ENCODE measurements around the gene SNX8. TPM values are rescaled to one million over a fixed set of nuclear protein-coding genes. Genes with fewer than 3 reads are reported as not detected.

SNX8 gene
- total and polyA plus RNA-seq, 9 of the 15 experiments (the other 6 are each of a cell fraction or from before 2014, with no cell fraction given): 2.7 to 51.6 (median 16.9) TPM

DNA sequence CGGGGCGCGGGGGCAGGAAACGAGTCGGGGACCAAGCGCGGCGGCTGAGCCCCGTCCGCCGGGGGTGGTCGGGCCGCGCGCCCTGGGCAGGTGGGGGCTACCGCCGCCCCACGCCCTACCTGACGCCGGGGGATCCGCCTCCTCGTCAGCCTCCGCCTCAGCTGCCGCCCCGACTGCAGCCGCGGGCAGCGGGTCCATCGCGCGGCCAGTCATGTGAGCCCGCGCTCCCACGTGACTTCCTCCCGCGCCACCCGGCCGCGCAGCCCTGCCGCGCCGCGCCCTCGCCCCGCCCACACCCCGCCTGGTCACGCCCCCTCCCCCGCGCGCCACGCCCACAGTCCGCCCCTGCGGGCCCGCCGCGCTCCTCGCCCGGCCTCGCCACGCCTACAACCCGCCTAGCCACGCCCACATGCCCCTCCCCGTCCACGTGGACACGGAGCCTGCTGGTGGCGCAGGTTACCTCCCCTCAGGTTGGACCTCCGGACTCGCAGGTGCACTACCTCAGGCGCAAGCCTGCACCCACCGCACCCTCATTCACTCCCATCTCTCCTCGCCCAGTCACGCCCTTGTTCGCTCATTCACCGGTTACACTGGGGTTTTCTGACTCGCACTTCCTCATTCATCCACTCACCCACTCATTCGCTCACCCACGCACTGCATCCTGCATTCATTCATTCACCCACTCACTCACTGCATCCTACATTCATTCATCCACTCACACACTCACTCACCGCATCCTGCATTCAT, at the start of gene SNX8 (continued):
- TF ChIP-seq, protein P1, sequence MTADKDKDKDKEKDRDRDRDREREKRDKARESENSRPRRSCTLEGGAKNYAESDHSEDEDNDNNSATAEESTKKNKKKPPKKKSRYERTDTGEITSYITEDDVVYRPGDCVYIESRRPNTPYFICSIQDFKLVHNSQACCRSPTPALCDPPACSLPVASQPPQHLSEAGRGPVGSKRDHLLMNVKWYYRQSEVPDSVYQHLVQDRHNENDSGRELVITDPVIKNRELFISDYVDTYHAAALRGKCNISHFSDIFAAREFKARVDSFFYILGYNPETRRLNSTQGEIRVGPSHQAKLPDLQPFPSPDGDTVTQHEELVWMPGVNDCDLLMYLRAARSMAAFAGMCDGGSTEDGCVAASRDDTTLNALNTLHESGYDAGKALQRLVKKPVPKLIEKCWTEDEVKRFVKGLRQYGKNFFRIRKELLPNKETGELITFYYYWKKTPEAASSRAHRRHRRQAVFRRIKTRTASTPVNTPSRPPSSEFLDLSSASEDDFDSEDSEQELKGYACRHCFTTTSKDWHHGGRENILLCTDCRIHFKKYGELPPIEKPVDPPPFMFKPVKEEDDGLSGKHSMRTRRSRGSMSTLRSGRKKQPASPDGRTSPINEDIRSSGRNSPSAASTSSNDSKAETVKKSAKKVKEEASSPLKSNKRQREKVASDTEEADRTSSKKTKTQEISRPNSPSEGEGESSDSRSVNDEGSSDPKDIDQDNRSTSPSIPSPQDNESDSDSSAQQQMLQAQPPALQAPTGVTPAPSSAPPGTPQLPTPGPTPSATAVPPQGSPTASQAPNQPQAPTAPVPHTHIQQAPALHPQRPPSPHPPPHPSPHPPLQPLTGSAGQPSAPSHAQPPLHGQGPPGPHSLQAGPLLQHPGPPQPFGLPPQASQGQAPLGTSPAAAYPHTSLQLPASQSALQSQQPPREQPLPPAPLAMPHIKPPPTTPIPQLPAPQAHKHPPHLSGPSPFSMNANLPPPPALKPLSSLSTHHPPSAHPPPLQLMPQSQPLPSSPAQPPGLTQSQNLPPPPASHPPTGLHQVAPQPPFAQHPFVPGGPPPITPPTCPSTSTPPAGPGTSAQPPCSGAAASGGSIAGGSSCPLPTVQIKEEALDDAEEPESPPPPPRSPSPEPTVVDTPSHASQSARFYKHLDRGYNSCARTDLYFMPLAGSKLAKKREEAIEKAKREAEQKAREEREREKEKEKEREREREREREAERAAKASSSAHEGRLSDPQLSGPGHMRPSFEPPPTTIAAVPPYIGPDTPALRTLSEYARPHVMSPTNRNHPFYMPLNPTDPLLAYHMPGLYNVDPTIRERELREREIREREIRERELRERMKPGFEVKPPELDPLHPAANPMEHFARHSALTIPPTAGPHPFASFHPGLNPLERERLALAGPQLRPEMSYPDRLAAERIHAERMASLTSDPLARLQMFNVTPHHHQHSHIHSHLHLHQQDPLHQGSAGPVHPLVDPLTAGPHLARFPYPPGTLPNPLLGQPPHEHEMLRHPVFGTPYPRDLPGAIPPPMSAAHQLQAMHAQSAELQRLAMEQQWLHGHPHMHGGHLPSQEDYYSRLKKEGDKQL (CRISPR knock-in tag; IDR thresholded peaks at IDR 0.05; ENCODE audit: borderline replicate concordance): no peak
- TF ChIP-seq RBFOX2 (IDR thresholded peaks at IDR 0.05; ENCODE audit: low read depth, low read length) (peak; percentile 73), LEF1 (IDR thresholded peaks at IDR 0.05) (0 out of 2 replicates have a peak, but pooled peaks have one; percentile 26), CCNT2 (IDR thresholded peaks at IDR 0.05; ENCODE audit: borderline replicate concordance, extremely low read depth, insufficient read length, low read depth, low read length) (peak; percentile 88), PHF8 (IDR thresholded peaks at IDR 0.05; ENCODE audit: borderline replicate concordance, low read length) (peak; percentile 75; the same call in 1 of the 2 replicates), RBBP5 (IDR thresholded peaks at IDR 0.05; ENCODE audit: borderline replicate concordance, insufficient read depth, low read length, poor library complexity, severe bottlenecking) (peak; percentile 80), EZH2 (IDR thresholded peaks at IDR 0.05; ENCODE audit: borderline replicate concordance, low read depth, low read length) (no peak), ILK (tag; IDR thresholded peaks at IDR 0.05; ENCODE audit: borderline replicate concordance, low read depth) (no peak), TRIM24 (IDR thresholded peaks at IDR 0.05) (peak in 1 of 2 experiments; percentile 22; a peak in 1 of 4 replicates), ZNF431 (CRISPR knock-in tag; IDR thresholded peaks at IDR 0.05) (no peak), NRF1 (conservative IDR thresholded peaks at IDR 0.05 in 1 of 2, IDR thresholded peaks at IDR 0.05 in 1 of 2) (peak; percentile 76 to 82; a peak in 3 of 4 replicates), SREBF1 (IDR thresholded peaks at IDR 0.05; ENCODE audit: borderline replicate concordance, low read depth, low read length) (0 out of 2 replicates have a peak, but pooled peaks have one; percentile 14)
- TF ChIP-seq, protein P2, sequence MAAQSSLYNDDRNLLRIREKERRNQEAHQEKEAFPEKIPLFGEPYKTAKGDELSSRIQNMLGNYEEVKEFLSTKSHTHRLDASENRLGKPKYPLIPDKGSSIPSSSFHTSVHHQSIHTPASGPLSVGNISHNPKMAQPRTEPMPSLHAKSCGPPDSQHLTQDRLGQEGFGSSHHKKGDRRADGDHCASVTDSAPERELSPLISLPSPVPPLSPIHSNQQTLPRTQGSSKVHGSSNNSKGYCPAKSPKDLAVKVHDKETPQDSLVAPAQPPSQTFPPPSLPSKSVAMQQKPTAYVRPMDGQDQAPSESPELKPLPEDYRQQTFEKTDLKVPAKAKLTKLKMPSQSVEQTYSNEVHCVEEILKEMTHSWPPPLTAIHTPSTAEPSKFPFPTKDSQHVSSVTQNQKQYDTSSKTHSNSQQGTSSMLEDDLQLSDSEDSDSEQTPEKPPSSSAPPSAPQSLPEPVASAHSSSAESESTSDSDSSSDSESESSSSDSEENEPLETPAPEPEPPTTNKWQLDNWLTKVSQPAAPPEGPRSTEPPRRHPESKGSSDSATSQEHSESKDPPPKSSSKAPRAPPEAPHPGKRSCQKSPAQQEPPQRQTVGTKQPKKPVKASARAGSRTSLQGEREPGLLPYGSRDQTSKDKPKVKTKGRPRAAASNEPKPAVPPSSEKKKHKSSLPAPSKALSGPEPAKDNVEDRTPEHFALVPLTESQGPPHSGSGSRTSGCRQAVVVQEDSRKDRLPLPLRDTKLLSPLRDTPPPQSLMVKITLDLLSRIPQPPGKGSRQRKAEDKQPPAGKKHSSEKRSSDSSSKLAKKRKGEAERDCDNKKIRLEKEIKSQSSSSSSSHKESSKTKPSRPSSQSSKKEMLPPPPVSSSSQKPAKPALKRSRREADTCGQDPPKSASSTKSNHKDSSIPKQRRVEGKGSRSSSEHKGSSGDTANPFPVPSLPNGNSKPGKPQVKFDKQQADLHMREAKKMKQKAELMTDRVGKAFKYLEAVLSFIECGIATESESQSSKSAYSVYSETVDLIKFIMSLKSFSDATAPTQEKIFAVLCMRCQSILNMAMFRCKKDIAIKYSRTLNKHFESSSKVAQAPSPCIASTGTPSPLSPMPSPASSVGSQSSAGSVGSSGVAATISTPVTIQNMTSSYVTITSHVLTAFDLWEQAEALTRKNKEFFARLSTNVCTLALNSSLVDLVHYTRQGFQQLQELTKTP (IDR thresholded peaks at IDR 0.05; ENCODE audit: low read depth in 1 of 2, partially characterized antibody in 2 of 2): peak in 1 of 2 experiments; percentile 57
- TF ChIP-seq, protein P3, sequence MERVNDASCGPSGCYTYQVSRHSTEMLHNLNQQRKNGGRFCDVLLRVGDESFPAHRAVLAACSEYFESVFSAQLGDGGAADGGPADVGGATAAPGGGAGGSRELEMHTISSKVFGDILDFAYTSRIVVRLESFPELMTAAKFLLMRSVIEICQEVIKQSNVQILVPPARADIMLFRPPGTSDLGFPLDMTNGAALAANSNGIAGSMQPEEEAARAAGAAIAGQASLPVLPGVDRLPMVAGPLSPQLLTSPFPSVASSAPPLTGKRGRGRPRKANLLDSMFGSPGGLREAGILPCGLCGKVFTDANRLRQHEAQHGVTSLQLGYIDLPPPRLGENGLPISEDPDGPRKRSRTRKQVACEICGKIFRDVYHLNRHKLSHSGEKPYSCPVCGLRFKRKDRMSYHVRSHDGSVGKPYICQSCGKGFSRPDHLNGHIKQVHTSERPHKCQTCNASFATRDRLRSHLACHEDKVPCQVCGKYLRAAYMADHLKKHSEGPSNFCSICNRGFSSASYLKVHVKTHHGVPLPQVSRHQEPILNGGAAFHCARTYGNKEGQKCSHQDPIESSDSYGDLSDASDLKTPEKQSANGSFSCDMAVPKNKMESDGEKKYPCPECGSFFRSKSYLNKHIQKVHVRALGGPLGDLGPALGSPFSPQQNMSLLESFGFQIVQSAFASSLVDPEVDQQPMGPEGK (CRISPR knock-in tag; IDR thresholded peaks at IDR 0.05; ENCODE audit: borderline replicate concordance): no peak

Data from K562 (cell line).